Endometrium (tissue), 2 donors: ENCODE results near the gene TAS2R10.
"Not testable (repeated sequence)": the region's sequence is repeated elsewhere in the genome, so short reads cannot be mapped to it uniquely, and the experiment has no call there.

Experiments
- FAIRE-seq: peaks from 2 replicates; lab custom pipeline; 2012; peaks lifted over from hg19 to GRCh38; lab: Jason Lieb, UNC
- donor health status: control.
- donor health status: control.

The TAS2R10 gene

GRCh38 chr12:10826258-10826657 lies at the start of gene TAS2R10:
TAS2R10 (minus strand) TSS chr12:10826358; CDS start chr12:10826269, 89 bp downstream.
- no peak for FAIRE-seq

GRCh38 chr12:10873378-10873777 lies 47.2 kb upstream of the TAS2R10 start:
- FAIRE-seq, result no peak

- no peak for FAIRE-seq
Measured at GRCh38 chr12:10867381-10867780, 41.2 kb upstream of the TAS2R10 start.

GRCh38 chr12:10863512-10864218 lies 37.5 kb upstream of the TAS2R10 start:
- no peak for FAIRE-seq

GRCh38 chr12:10861366-10861765 lies 35.2 kb upstream of the TAS2R10 start:
- no peak for FAIRE-seq

GRCh38 chr12:10855807-10856206 lies 29.6 kb upstream of the TAS2R10 start:
- FAIRE-seq, result no peak

- no peak for FAIRE-seq
Measured at GRCh38 chr12:10853776-10854175, 27.6 kb upstream of the TAS2R10 start.

- FAIRE-seq, result no peak
Measured at GRCh38 chr12:10851243-10851858, 25.2 kb upstream of the TAS2R10 start.

GRCh38 chr12:10849425-10849878 lies 23.3 kb upstream of the TAS2R10 start, which contains the start of gene PRR4:
PRR4 (minus strand) TSS chr12:10849475; CDS start chr12:10849437, 38 bp downstream.
- FAIRE-seq, result no peak

GRCh38 chr12:10847744-10848143 lies 21.6 kb upstream of the TAS2R10 start:
- FAIRE-seq, result no peak

- no peak for FAIRE-seq
Measured at GRCh38 chr12:10842862-10843261, 16.7 kb upstream of the TAS2R10 start.

- FAIRE-seq, result no peak
Measured at GRCh38 chr12:10838461-10838860, 12.3 kb upstream of the TAS2R10 start.

- no peak for FAIRE-seq
Measured at GRCh38 chr12:10829994-10830393, 3.8 kb upstream of the TAS2R10 start.

GRCh38 chr12:10824957-10825356 lies 1.2 kb downstream of the TAS2R10 start:
- no peak for FAIRE-seq

- FAIRE-seq, result no peak
Measured at GRCh38 chr12:10811883-10812536, 14.1 kb downstream of the TAS2R10 start.

- no peak for FAIRE-seq
Measured at GRCh38 chr12:10810068-10810467, 16.1 kb downstream of the TAS2R10 start, which contains the start of gene TAS2R9. TAS2R9 (minus strand) TSS chr12:10810168; CDS start chr12:10810075, 93 bp downstream.

- FAIRE-seq, result no peak
Measured at GRCh38 chr12:10807186-10807585, 19.0 kb downstream of the TAS2R10 start, which contains the start of gene TAS2R8. TAS2R8 (minus strand) TSS chr12:10807286; CDS start chr12:10806980, 306 bp downstream.

- FAIRE-seq, result no peak
Measured at GRCh38 chr12:10802587-10802986, 23.6 kb downstream of the TAS2R10 start, which contains the start of gene TAS2R7. TAS2R7 (minus strand) TSS chr12:10802627; CDS start chr12:10802570, 57 bp downstream.

- no peak for FAIRE-seq
Measured at GRCh38 chr12:10801741-10802140, 24.4 kb downstream of the TAS2R10 start.

- FAIRE-seq, result no peak
Measured at GRCh38 chr12:10794222-10794621, 31.9 kb downstream of the TAS2R10 start.

GRCh38 chr12:10791769-10792168 lies 34.4 kb downstream of the TAS2R10 start:
- FAIRE-seq, result not testable (repeated sequence)

GRCh38 chr12:10783252-10783651 lies 42.9 kb downstream of the TAS2R10 start:
- no peak for FAIRE-seq

- no peak for FAIRE-seq
Measured at GRCh38 chr12:10779103-10779502, 47.1 kb downstream of the TAS2R10 start.
